GM21381 (cell line): Measurements from ENCODE around the gene GPRC5C.
A peak's percentile ranks its signal among the peaks of the same experiment; 100 is the strongest.

Experiments
- ATAC-seq: cut with Tn5 transposase; IDR thresholded peaks from one replicate; pipeline ENCODE4 v1.9.1; 2021; ENCODE audit warnings: mild to moderate bottlenecking, moderate library complexity; ENCODE audit not compliant: unreplicated experiment

Gene GPRC5C

GRCh38 chr17:74450231-74450630 is 18.3 kb downstream of the GPRC5C start:
- no peak for ATAC-seq

DNA sequence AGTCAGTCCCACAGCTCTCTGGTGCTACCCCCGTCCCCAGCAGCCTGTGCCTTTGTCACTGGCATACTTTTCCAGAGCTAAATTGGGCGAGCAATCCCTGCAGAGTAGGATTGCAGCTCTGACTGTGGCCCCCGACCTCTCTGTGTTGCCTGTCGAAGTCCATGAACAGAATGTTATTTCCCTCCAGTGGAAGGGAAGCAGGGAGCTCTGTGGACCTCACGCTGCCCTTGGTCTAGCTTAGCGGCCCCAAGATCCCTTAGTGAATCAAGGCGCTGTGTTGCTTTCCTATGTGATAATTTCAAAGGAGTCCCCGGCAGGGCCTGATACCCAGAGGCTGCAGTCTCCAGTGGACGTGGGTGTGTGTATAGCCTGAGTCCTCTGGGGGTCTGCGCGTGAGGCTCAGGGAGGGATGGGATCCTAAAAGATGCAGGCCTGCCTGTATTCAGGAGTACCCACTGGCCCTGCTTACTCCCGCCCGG is 19.1 kb downstream of the GPRC5C start:
- no peak for ATAC-seq

DNA sequence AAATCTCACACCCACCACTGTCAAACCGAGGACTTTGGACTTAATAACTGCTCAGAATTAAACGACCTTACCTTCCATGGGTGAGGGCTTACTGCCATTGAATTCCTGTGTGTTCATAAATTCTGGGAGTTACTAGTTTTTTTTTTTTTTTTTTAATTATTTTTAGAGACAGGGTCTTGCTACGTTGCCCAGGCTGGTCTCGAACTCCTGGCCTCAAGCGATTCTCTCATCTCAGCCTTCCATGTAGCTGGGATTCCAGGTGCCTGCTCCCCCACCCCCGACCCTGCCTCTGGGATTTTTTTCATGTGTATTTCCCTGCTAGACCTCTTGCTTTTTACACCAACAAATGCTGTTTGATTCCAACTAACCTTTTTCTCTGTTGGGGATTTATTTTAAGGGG is 19.7 kb downstream of the GPRC5C start:
- no peak for ATAC-seq

- no peak for ATAC-seq
These were observed 20.3 kb downstream of the GPRC5C start for GRCh38 chr17:74452033-74452840.

DNA sequence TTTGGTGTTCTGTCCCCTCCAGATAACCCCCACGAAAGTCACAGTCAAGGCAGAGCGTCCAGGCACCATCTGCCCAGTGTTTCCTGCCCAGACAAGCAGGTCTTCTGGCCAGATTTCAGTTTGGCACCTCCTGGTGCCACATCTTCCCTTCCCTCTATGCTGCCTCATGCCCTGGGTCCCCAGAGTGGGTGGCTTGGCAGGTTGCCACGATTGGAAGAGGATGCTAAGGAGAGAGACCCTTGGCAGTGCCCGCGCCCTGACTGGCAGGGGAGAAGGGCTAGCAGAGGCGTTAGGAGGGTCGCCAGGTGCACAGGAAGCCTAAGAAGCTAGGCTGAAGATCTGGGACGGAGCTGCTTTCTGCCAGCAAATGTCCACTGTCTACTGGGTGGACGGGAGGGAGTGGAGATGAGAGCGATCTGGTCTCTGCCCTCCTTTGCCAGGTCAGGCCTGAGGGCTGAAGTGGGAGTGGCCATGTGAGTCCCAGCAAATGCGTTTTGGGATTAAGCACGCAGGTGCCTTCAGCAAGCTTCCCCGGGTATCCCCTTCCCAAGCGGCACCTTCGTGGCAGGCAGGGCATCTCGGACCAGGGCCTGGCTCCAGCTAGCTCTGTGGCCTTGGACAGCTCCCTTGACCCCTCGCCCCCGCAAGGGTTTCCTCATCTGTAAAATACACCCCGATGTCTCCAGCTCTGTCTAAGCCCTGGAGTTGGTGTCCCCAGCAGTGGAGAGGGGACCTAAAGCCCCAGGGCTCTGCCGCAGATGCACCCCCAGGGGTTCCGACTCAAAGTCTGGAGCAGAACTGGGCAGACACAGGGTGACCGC is 21.2 kb downstream of the GPRC5C start:
- no peak for ATAC-seq

- no peak for ATAC-seq
These were observed 21.8 kb downstream of the GPRC5C start for GRCh38 chr17:74453665-74454196.

- peak; percentile 91 for ATAC-seq
These were observed 22.5 kb downstream of the GPRC5C start for GRCh38 chr17:74454197-74455024.

- ATAC-seq: no peak
These were observed 23.2 kb downstream of the GPRC5C start for GRCh38 chr17:74455025-74455545.

DNA sequence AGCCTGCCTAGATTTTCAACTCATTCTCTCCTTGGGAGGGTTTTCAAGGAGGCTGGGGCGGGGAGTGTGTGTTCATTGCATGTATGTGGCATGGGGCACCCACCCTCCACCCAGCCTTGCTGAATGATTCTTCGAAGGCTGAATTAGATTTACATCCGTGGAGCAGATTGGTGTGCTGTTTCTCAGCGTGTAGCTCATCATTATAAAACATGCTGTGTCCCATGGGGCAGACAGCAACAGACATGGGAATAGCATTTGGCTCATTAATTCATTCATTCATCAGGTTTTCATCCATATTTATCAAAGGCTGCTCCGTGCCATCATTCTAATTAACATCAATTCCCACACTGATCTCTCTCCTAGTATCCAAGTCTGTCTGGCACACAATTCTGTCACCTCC is 23.9 kb downstream of the GPRC5C start:
- ATAC-seq: no peak

DNA sequence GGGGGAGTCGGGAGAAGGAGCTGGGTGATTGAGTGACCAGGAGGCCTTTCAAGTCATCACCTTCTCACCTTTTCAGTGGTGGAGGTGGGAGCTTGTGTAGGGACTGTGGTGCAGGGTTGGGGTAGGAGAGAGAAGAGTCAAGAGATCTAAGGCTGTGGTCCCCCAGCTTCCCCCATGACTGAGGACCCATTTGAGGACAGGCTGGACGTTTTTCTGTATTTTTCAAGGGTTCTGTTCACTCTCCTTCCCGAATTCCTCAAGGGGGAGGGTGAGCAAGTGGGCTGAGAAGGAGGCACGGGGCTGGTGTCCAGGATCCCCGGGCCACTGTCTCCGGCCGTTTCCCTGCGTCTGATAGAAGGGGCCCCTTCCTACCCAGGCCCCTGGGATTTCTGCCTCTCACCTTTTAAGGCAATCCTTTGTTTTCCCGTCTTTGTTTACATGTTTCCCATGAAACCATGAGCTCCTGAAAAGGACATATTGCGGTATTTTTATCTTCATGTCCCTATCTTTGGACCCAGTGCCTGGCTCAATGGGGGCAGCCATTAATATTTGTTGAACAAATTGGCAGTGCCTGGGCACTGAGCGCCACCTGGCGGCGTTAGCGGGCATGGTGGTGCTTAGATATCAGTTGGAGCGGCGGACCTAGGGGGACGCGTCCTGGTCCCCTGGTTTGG is 25.4 kb downstream of the GPRC5C start:
- no peak for ATAC-seq

DNA sequence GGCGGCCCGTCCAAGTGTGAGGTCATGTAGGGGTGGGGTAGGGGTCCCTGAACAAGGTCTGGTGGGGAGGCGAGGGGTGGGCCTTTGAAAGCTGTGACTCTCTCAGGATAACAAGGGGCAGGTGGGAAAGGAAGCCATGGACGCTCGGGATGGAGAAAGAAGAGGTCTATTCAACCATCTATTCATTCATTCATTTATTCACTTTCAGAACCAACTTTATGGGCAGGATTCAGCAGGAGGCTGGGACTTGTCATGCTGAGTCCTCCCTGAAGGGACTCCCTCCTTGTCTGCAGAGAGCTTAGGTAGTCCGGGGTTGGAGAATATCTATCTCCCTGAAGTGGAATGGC is 25.9 kb downstream of the GPRC5C start:
- ATAC-seq: no peak

- no peak for ATAC-seq
These were observed 26.9 kb downstream of the GPRC5C start for GRCh38 chr17:74458835-74459234.

DNA sequence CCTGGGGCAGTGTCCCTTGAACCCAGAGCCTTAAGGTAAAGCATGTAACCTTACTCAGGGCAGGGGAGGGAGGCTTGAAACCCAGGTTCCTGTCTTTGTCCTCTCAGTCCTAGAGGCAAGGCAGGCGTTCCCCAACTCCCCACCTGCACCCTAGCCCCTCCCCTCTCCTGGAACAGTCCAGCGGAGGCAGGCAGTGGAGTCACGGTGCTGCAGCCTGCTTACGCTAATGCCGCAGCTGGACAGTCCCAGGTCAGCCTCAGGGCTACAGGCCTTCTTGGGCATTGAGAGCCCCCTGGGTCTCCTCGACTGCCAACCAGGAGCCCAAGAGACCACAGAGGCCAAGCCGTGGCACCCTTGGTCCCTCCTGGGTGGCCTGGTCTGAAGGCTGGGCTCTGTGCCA is 27.7 kb downstream of the GPRC5C start:
- ATAC-seq: no peak

GRCh38 chr17:74460241-74460640 is 28.4 kb downstream of the GPRC5C start:
- ATAC-seq: no peak

DNA sequence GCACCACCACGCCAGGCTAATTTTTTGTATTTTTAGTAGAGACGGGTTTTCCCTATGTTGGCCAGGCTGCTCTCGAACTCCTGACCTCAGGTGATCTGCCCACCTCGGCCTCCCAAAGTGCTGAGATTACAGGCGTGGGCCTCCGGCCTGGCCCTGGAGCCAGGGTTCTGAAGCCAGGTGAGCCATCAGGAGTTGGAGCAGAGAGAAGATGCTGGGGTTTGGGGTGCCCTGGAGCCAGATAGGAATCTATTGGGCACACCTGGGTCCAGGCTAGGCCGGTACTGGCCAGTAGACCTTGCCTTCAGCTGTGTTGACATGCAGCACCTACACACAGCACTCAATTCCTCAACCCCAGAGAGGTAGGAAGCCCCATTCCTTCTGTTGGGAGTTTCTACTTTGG is 29.1 kb downstream of the GPRC5C start:
- ATAC-seq: no peak

DNA sequence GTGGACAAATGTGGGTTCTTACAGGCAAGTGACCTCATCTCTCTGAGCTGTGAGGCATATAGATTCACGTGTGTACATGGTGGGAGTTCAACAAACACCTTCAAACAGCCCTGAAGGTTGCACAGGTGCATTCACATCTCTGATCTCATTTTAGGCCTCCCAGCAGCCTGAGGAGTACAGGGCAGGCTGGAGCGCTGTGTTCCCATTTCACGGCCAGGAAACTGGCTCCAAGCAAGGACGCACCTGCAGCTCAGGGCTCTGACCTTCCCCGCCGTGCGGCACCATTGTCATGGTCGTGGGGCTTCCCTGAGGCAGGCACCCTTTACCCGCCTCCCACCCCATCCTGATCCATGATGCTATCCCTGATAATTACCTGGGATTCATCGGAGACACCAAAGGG is 29.7 kb downstream of the GPRC5C start:
- no peak for ATAC-seq

GRCh38 chr17:74464730-74465377 is 33.0 kb downstream of the GPRC5C start:
- ATAC-seq: no peak

DNA sequence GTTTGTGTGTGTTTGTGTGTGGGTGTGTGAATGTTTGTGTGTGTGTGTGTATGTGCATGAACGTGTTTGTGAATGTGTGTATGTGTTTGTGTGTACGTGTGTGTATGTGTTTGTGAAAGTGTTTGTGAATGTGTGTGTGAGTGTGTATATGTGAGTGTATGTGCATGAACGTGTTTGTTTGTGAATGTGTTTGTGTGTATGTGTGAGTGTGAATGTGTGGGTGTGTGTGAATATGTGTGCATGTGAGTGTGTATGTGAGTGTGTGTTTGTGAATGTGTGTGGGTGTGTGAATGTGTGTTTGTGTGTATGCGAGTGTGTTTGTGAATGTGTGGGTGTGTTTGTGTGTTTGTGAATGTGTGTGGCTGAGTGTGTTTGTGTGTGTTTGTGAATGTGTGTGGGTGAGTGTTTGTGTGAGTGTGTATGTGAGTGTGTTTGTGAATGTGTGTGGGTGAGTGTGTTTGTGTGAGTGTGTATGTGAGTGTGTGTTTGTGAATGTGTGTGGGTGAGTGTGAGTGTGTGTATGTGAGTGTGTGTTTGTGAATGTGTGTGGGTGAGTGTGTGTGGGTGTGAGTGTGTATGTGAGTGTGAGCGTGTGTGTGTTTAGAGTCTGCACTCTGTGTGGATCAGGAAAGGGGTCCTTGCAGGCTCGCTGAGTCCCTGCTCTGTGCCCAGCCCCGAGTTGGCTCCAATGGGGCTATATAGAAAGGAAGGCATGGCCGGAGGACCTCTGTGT is 33.7 kb downstream of the GPRC5C start:
- no peak for ATAC-seq
